PFSK-1 (cell line): ENCODE data around the gene CNPY4.

Source experiments
- FOXP2 ChIP-seq: optimal IDR thresholded peaks from 2 replicates; pipeline ENCODE3; 2011; ENCODE audit warnings: borderline replicate concordance, control low read depth, inconsistent platforms; ENCODE audit not compliant: insufficient read depth; ENCODE audit errors: extremely low read length, extremely low read depth
- POLR2AphosphoS5 ChIP-seq: IDR thresholded peaks from 2 replicates; pipeline ENCODE4 v1.6.1; 2012; ENCODE audit warnings: low read depth, mild to moderate bottlenecking, control low read depth, low read length, moderate library complexity
- SIN3A ChIP-seq: IDR thresholded peaks from 2 replicates; pipeline ENCODE4 v1.6.1; 2012; ENCODE audit warnings: mild to moderate bottlenecking, low read length, moderate library complexity, borderline replicate concordance; ENCODE audit not compliant: insufficient read depth
- TAF1 ChIP-seq: IDR thresholded peaks from 2 replicates; pipeline ENCODE4 v1.6.1; 2012; ENCODE audit warnings: low read length, control low read depth, borderline replicate concordance; ENCODE audit not compliant: insufficient read depth
- TF ChIP-seq, protein P1 (sequence below), 2 experiments: IDR thresholded peaks; 2 replicates each; pipeline versions ENCODE4 v1.6.1 to v1.8.0; 2011 to 2012; ENCODE audit warnings: low read depth in 2 of 2, low read length in 2 of 2, control low read depth in 1 of 2, inconsistent platforms in 1 of 2, mild to moderate bottlenecking in 1 of 2, moderate library complexity in 1 of 2; ENCODE audit not compliant: insufficient read depth in 1 of 2

The CNPY4 gene

DNA sequence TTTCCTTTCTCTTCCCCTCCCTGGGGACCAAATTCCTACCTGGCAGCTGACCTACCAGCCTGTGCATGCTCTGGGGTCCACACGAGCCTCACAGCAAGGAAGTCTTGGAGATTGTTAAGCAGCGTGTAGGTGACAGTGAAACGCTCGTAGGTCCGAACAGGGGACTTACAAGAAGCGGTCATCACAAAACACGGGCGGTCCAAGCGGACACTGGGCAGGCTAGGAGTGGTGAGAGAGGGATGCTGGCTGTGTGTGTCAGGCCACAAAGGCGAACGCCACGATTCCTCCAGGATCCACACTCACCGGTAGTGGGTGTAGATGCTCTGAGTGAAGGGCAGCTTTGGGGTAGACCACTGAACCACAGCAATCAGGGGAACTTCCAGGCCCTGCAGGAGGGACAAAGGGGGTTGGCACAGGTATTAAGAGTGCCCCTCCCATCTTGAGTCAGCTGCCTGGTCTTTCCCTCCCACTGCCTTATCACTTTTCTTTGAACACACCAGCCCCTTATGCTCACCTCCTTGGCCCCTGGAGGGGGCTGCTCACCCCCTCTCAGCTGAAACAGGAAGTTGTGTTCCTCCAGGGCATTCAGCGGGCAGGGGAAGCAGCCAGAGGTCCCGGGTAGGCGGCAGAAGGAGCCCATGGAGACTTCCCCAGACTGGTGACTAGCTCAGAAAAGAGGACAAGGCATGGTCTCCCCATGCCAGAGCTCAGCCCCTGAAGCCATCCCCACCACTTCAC is 37.1 kb downstream of the CNPY4 start:
- TF ChIP-seq, protein P1, sequence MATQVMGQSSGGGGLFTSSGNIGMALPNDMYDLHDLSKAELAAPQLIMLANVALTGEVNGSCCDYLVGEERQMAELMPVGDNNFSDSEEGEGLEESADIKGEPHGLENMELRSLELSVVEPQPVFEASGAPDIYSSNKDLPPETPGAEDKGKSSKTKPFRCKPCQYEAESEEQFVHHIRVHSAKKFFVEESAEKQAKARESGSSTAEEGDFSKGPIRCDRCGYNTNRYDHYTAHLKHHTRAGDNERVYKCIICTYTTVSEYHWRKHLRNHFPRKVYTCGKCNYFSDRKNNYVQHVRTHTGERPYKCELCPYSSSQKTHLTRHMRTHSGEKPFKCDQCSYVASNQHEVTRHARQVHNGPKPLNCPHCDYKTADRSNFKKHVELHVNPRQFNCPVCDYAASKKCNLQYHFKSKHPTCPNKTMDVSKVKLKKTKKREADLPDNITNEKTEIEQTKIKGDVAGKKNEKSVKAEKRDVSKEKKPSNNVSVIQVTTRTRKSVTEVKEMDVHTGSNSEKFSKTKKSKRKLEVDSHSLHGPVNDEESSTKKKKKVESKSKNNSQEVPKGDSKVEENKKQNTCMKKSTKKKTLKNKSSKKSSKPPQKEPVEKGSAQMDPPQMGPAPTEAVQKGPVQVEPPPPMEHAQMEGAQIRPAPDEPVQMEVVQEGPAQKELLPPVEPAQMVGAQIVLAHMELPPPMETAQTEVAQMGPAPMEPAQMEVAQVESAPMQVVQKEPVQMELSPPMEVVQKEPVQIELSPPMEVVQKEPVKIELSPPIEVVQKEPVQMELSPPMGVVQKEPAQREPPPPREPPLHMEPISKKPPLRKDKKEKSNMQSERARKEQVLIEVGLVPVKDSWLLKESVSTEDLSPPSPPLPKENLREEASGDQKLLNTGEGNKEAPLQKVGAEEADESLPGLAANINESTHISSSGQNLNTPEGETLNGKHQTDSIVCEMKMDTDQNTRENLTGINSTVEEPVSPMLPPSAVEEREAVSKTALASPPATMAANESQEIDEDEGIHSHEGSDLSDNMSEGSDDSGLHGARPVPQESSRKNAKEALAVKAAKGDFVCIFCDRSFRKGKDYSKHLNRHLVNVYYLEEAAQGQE (IDR thresholded peaks at IDR 0.05; ENCODE audit: insufficient read depth in 1 of 2, low read depth in 2 of 2, low read length in 2 of 2) = no peak
- TF ChIP-seq SIN3A (no peak), POLR2AphosphoS5 (no peak; the same call in 1 of the 2 replicates), TAF1 (no peak), FOXP2 (no peak)

GRCh38 chr7:100157069-100157333 is 37.6 kb downstream of the CNPY4 start:
- TF ChIP-seq TAF1 (no peak), FOXP2 (no peak), SIN3A (no peak), POLR2AphosphoS5 (no peak)
- TF ChIP-seq, protein P1 (IDR thresholded peaks at IDR 0.05; ENCODE audit: insufficient read depth in 1 of 2, low read depth in 2 of 2, low read length in 2 of 2) = no peak

DNA sequence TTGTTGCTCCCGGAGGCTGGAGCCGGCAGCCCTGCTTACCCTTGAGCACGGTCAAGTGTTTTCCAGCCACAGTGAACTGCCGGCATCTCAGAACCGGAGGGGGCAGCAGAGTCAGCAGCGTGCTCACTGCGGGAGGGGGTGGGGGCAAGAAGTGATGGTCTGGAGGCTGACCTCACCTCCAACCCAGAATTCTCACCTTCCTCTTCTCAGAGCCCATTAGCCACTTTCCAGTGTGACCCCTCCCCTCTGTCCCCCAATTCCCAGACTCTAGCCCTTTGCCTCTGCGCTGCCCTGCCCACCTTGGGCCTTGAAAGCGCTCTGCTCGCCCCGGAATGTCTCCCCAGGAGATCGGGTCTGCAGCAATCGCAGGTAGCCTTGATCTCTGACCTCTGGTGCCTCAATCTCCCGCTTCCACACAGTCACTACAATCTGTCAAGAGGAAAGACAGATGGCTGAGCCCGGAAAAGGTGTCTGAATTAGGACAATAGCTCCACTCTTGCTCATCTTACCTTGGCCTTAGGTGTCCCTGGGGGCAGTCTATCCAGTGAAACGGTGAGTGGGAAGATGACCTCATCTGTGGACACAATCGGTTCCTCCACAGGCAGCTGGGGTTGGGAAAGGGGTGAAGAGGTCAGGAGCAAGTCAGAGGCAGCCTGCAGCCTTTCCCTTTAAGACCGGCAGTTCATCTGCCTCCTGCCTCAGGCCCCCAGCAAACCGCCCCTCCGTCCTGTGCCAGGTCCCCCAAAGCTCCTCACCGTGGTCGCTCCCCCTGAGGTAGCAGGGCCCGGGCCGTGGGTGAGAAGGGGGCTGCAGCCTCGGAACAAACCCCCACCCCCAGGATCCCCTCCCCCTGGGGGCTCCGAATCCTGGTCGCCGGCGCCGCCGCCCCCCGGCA is 38.1 kb downstream of the CNPY4 start:
- TF ChIP-seq, protein P1 (IDR thresholded peaks at IDR 0.05; ENCODE audit: insufficient read depth in 1 of 2, low read depth in 2 of 2, low read length in 2 of 2) = no peak
- TF ChIP-seq FOXP2 (peak; percentile 28), SIN3A (no peak)

- TF ChIP-seq FOXP2 (peak; percentile 30), SIN3A (peak; percentile 15; the same call in 1 of the 2 replicates), TAF1 (peak; percentile 89), POLR2AphosphoS5 (peak; percentile 79)
- TF ChIP-seq, protein P1 (IDR thresholded peaks at IDR 0.05; ENCODE audit: insufficient read depth in 1 of 2, low read depth in 2 of 2, low read length in 2 of 2) = no peak
Observed at GRCh38 chr7:100158229-100159098, 39.0 kb downstream of the CNPY4 start, which contains the start of gene TRAPPC14. TSS of gene TRAPPC14 (minus strand) at chr7:100158723. CDS start at chr7:100158499, 224 bp downstream.
